Cardiac fibroblast (primary cell): ENCODE measurements around the gene DEF6.

Experiments used
- DNase-seq, 2 donors: peaks; one replicate each; pipeline versions ENCODE4 v3.0.0 to v3.0.0-alpha.2; 2010; ENCODE audit warnings: low read depth in 2 of 2
- H3K4me3 ChIP-seq, 2 donors: replicated peaks in 1 of 2; 1 replicate in 1 of 2; 2 replicates in 1 of 2; pipeline ENCODE4 v1.5.1; 2011; ENCODE audit warnings: low read depth in 2 of 2, low read length in 2 of 2, mild to moderate bottlenecking in 2 of 2, moderate library complexity in 1 of 2
- CTCF ChIP-seq: IDR thresholded peaks from one replicate; pipeline ENCODE4 v1.5.1; 2011; ENCODE audit warnings: low read depth, mild to moderate bottlenecking, low read length, inconsistent platforms

The DEF6 gene

GRCh38 chr6:35310265-35310831 is 12.7 kb downstream of the DEF6 start:
- no peak for TF ChIP-seq CTCF
- DNase-seq, result no peak
- no peak overlapping the region for H3K4me3 ChIP-seq

GRCh38 chr6:35311390-35312075 is 13.9 kb downstream of the DEF6 start:
- no peak overlapping the region for H3K4me3 ChIP-seq
- DNase-seq, result no peak
- TF ChIP-seq CTCF, result no peak

GRCh38 chr6:35312076-35312800 is 14.6 kb downstream of the DEF6 start:
- no peak for TF ChIP-seq CTCF
- H3K4me3 ChIP-seq, result no peak overlapping the region
- no peak for DNase-seq

DNA sequence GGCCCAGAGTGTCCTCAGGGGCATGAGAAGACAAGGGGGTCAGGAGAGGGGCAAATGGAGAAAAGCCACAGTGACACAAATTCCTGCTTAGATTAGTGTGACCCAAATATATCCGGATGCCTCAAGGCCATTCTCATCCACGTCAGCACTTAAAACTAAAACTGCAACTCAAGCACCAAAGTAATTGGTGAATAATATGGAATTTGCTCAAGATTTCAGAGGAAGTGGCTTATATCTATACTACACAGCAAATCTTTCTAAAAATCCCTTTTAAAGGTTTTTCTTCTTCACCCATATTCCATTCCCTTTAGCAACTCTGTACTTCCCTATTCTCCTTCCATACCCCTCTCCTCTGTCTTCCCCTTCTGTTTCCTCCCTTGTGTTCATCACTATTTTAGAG is 15.2 kb downstream of the DEF6 start:
- TF ChIP-seq CTCF, result no peak
- no peak overlapping the region for H3K4me3 ChIP-seq

GRCh38 chr6:35317483-35318195 is 20.0 kb downstream of the DEF6 start:
- DNase-seq, result no peak
- TF ChIP-seq CTCF, result no peak
- H3K4me3 ChIP-seq, result peak overlapping the region; percentile 47 to 55

More for the DNA sequence above, 15.2 kb downstream of the DEF6 start:
- DNase-seq, result no peak

DNA sequence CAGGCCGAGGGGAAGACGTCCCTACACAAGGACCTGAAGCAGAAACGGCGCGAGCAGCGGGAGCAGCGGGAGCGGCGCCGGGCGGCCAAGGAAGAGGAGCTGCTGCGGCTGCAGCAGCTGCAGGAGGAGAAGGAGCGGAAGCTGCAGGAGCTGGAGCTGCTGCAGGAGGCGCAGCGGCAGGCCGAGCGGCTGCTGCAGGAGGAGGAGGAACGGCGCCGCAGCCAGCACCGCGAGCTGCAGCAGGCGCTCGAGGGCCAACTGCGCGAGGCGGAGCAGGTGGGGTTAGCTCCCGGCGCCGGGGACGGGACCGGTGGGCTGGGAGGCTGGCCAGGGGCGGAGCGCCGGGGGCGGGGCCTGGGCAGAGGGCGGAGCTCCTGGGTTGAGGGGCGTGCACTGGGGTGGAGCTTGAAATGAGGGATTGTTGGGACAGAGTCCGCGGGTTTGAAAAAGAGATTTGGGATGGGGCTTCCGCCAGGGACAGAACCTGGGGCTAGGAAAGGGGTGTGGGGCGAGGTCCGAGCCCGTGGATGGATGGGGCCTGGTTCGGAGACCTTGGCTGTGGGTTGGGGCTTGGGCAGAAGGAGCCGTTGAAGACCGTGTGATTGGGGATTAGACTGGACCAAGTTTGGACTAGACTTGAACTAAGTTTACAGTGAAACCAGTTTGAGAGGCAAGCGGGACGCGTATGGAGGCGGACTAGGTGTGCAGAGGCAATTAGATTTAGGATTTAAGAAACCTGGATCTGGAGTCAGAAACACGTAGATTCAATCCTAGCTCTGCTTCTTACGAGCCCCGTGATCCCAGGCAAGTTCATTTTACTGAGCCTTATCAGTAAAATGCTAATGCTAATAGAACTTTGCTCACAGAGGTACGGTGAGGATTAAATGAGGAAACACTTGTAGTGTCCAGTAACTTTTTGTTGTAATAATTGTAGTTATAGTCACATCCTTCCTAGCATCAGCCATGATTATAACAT is 20.9 kb downstream of the DEF6 start:
- DNase-seq, result peak; percentile 74 to 79
- peak; percentile 10 for TF ChIP-seq CTCF
- peak overlapping the region; percentile 47 to 55 for H3K4me3 ChIP-seq
